Tibial artery (tissue), 4 donors: ENCODE data around the gene VPS36.
"Not testable (repeated sequence)": the region's sequence is repeated elsewhere in the genome, so short reads cannot be mapped to it uniquely, and the experiment has no call there.

ENCODE experiments used
- DNase-seq, 2 donors: peaks; one replicate each; pipeline ENCODE4 v3.0.0-alpha.2; 2019
- H3K27ac ChIP-seq, 2 donors: fragments of 200-600 bp; sonication (generic) in 1 of 2; 1 replicate in 1 of 2; 2 replicates in 1 of 2; pipeline ENCODE4 v1.5.1; 2018 to 2019; ENCODE audit warnings: mild to moderate bottlenecking in 1 of 2
- H3K27me3 ChIP-seq, 2 donors: fragments of 200-600 bp; sonication (generic) in 1 of 2; one replicate each; pipeline versions ENCODE4 v1.5.1 to v1.6.0; 2016 to 2019
- H3K36me3 ChIP-seq, 3 donors: fragments of 200-600 bp; sonication (generic) in 2 of 3; one replicate each; pipeline ENCODE4 v1.5.1; 2016 to 2019; ENCODE audit warnings: mild to moderate bottlenecking in 2 of 3
- H3K4me1 ChIP-seq, 4 donors: fragments of 200-600 bp; sonication (generic) in 2 of 4; 1 replicate in 3 of 4; 2 replicates in 1 of 4; pipeline ENCODE4 v1.5.1; 2016 to 2019
- H3K4me3 ChIP-seq, 2 donors: fragments of 200-600 bp; sonication (generic) in 1 of 2; 1 replicate in 1 of 2; 2 replicates in 1 of 2; pipeline ENCODE4 v1.5.1; 2018 to 2019; ENCODE audit warnings: mild to moderate bottlenecking in 2 of 2
- H3K9me3 ChIP-seq, 3 donors: fragments of 200-600 bp; sonication (generic) in 1 of 3; one replicate each; pipeline ENCODE4 v1.5.1; 2016 to 2019
- intact Hi-C: fragments of 100-400 bp; cut with DNase I; formaldehyde crosslinking; loops from one replicate; pipeline ENCODE4 v1.15.0; 2023; ENCODE audit warnings: low total_unique reads
- TF ChIP-seq, protein P1 (sequence below), 2 experiments: fragments of 200-600 bp in 1 of 2; fragments of 450-650 bp in 1 of 2; IDR thresholded peaks; one replicate each; pipeline ENCODE4 v1.5.1; 2017 to 2019; ENCODE audit warnings: antibody characterized with exemption in 2 of 2, mild to moderate bottlenecking in 1 of 2, moderate library complexity in 1 of 2

Gene VPS36

GRCh38 chr13:52450012-52450792 is at the start of gene VPS36:
VPS36 (minus strand) TSS chr13:52450634; CDS start chr13:52450594, 40 bp downstream.
- Histone ChIP-seq H3K4me1 (peaks cover 0 to 34% (median 19%) of the 10 kb centered on the region in 4 donors), H3K9me3 (no peaks in the 10 kb centered on the region), H3K27ac (peak within 1 kb of the TSS; percentile 82 to 88), H3K4me3 (peak within 1 kb of the TSS; percentile 69 to 70), H3K27me3 (no peaks in the 10 kb centered on the region), H3K36me3 (peaks cover 0 to 2% (median 0%) of the 10 kb centered on the region in 3 donors)
- TF ChIP-seq, protein P1, sequence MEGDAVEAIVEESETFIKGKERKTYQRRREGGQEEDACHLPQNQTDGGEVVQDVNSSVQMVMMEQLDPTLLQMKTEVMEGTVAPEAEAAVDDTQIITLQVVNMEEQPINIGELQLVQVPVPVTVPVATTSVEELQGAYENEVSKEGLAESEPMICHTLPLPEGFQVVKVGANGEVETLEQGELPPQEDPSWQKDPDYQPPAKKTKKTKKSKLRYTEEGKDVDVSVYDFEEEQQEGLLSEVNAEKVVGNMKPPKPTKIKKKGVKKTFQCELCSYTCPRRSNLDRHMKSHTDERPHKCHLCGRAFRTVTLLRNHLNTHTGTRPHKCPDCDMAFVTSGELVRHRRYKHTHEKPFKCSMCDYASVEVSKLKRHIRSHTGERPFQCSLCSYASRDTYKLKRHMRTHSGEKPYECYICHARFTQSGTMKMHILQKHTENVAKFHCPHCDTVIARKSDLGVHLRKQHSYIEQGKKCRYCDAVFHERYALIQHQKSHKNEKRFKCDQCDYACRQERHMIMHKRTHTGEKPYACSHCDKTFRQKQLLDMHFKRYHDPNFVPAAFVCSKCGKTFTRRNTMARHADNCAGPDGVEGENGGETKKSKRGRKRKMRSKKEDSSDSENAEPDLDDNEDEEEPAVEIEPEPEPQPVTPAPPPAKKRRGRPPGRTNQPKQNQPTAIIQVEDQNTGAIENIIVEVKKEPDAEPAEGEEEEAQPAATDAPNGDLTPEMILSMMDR (IDR thresholded peaks at IDR 0.05) = peak; percentile 99 to 100
- DNase-seq = peak; percentile 92 to 97
- intact Hi-C loops = loop anchor here (5.0 to 10.0 kb wide), 2 partner anchors 438 to 645 kb away; partner anchors contain the start of genes ALG11, ATP7B and DHRS12

- H3K36me3 ChIP-seq, H3K27me3 ChIP-seq, intact Hi-C loops, H3K27ac ChIP-seq, H3K4me1 ChIP-seq, H3K4me3 ChIP-seq, H3K9me3 ChIP-seq, DNase-seq: not testable (repeated sequence)
Observed at GRCh38 chr13:52497979-52498378, 47.5 kb upstream of the VPS36 start.

DNA sequence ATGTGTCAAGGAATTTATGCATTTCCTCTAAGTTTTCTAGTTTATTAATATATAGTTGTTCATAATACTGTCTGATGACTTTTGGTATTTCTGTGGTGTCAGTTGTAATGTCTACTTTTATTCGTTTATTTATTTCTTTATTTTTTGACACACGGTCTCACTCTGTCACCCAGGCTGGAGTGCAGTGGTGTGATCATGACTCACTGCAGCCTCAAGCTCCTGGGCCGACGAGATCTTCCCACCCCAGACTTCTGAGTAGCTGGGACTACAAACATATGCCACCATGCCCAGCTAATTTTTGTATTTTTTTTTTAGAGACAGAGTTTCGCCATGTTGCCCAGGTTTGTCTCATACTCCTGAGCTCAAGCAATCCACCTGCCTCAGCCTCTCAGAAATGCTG is 43.8 kb upstream of the VPS36 start:
- H3K4me3 ChIP-seq, intact Hi-C loops, H3K27me3 ChIP-seq, H3K36me3 ChIP-seq, H3K4me1 ChIP-seq, DNase-seq, H3K27ac ChIP-seq, H3K9me3 ChIP-seq: not testable (repeated sequence)

GRCh38 chr13:52491015-52491414 is 40.6 kb upstream of the VPS36 start:
- H3K9me3 ChIP-seq, H3K4me3 ChIP-seq, H3K4me1 ChIP-seq, intact Hi-C loops, H3K27ac ChIP-seq, H3K36me3 ChIP-seq, DNase-seq, H3K27me3 ChIP-seq: not testable (repeated sequence)

GRCh38 chr13:52488763-52489162 is 38.3 kb upstream of the VPS36 start:
- H3K9me3 ChIP-seq, H3K27ac ChIP-seq, H3K36me3 ChIP-seq, H3K4me3 ChIP-seq, DNase-seq, H3K27me3 ChIP-seq, H3K4me1 ChIP-seq, intact Hi-C loops: not testable (repeated sequence)

- H3K27me3 ChIP-seq, H3K4me1 ChIP-seq, H3K4me3 ChIP-seq, H3K27ac ChIP-seq, intact Hi-C loops, DNase-seq, H3K9me3 ChIP-seq, H3K36me3 ChIP-seq: not testable (repeated sequence)
Observed at GRCh38 chr13:52487078-52487477, 36.6 kb upstream of the VPS36 start.

- H3K4me3 ChIP-seq, intact Hi-C loops: not testable (repeated sequence)
Observed at GRCh38 chr13:52480677-52481428, 30.4 kb upstream of the VPS36 start.

GRCh38 chr13:52468487-52468886 is 18.1 kb upstream of the VPS36 start:
- intact Hi-C loops, H3K36me3 ChIP-seq, H3K27me3 ChIP-seq, H3K4me3 ChIP-seq, H3K9me3 ChIP-seq, DNase-seq, H3K27ac ChIP-seq, H3K4me1 ChIP-seq: not testable (repeated sequence)

More at GRCh38 chr13:52480677-52481428, 30.4 kb upstream of the VPS36 start:
- H3K27me3 ChIP-seq, H3K9me3 ChIP-seq, H3K27ac ChIP-seq, DNase-seq, H3K36me3 ChIP-seq, H3K4me1 ChIP-seq: not testable (repeated sequence)

- Histone ChIP-seq H3K4me3 (no peak overlapping the region), H3K27ac (no peak overlapping the region), H3K27me3 (no peaks in the 10 kb centered on the region), H3K36me3 (peaks cover 0 to 20% (median 0%) of the 10 kb centered on the region in 3 donors), H3K9me3 (no peaks in the 10 kb centered on the region), H3K4me1 (no peaks in the 10 kb centered on the region)
- intact Hi-C loops = no loop called here
- no peak for DNase-seq
- TF ChIP-seq, protein P1 (IDR thresholded peaks at IDR 0.05) = no peak
Observed at GRCh38 chr13:52463526-52463925, 13.1 kb upstream of the VPS36 start.
